IMR-90 (cell line): Measurements from ENCODE around the gene RAP2C. TPM values are rescaled to one million over a fixed set of nuclear protein-coding genes. Genes with fewer than 3 reads are reported as not detected.

Source experiments
- ATAC-seq: fragments of 200-7000 bp; cut with Tn5 transposase; 2 replicates; pipeline ENCODE4 v1.9.1; 2020; ENCODE audit warnings: low read depth, mild to moderate bottlenecking, moderate library complexity
- BruUV-seq: library from RNA; stranded (reverse); fragments of 400-500 nt; replicated peaks from 2 replicates; lab custom pipeline; 2021; lab: Mats Ljungman, UMichigan
- CTCF ChIA-PET: fragments of 300-600 bp; formaldehyde crosslinking; extraction: SDS; loops from one replicate; lab custom pipeline; 2021; ENCODE audit warnings: antibody characterized with exemption; lab: Yijun Ruan, JAX
- POLR2A ChIA-PET: fragments of 300-600 bp; sonication (Branson Sonifier 250); formaldehyde crosslinking; loops from one replicate; lab custom pipeline; 2022; ENCODE audit warnings: antibody characterized with exemption; ENCODE audit not compliant: unreplicated experiment; lab: Charles Lee
- DNase-seq: peaks from one replicate; pipeline ENCODE4 v3.0.0; 2013
- H2AFZ ChIP-seq: replicated peaks from 2 replicates; pipeline ENCODE3; 2013; ENCODE audit warnings: low read length, mild to moderate bottlenecking; ENCODE audit not compliant: poor library complexity
- H2AK5ac ChIP-seq: 2 replicates; pipeline ENCODE4 v1.6.1; 2013; ENCODE audit warnings: low read depth, low read length, inconsistent platforms
- H2AK9ac ChIP-seq: replicated peaks from 2 replicates; pipeline ENCODE3; 2013; ENCODE audit warnings: mild to moderate bottlenecking, low read depth, low read length, moderate library complexity; ENCODE audit not compliant: poor library complexity
- H2BK120ac ChIP-seq: 2 replicates; pipeline ENCODE4 v1.6.1; 2013; ENCODE audit warnings: low read depth, low read length, inconsistent platforms
- H2BK15ac ChIP-seq: 3 replicates; pipeline ENCODE4 v1.6.1; 2013; ENCODE audit warnings: low read depth, low read length, inconsistent platforms
- H2BK20ac ChIP-seq: 2 replicates; pipeline ENCODE4 v1.6.1; 2013; ENCODE audit warnings: low read depth, mild to moderate bottlenecking, inconsistent platforms, low read length, moderate library complexity
- H2BK5ac ChIP-seq: 2 replicates; pipeline ENCODE4 v1.6.1; 2013; ENCODE audit warnings: mild to moderate bottlenecking, low read depth, low read length, inconsistent platforms; ENCODE audit not compliant: poor library complexity, severe bottlenecking
- H3K14ac ChIP-seq: replicated peaks from 2 replicates; pipeline ENCODE4 v1.6.1; 2013; ENCODE audit warnings: low read depth, low read length, inconsistent platforms
- H3K18ac ChIP-seq: 2 replicates; pipeline ENCODE4 v1.6.1; 2013; ENCODE audit warnings: low read depth, low read length, control low read depth
- H3K23ac ChIP-seq: 2 replicates; pipeline ENCODE4 v1.6.1; 2013; ENCODE audit warnings: low read depth, low read length, inconsistent platforms
- H3K27ac ChIP-seq: 2 replicates; pipeline ENCODE4 v1.5.1; 2013; ENCODE audit warnings: mild to moderate bottlenecking, control low read depth, low read length; ENCODE audit not compliant: insufficient read depth
- H3K27me3 ChIP-seq: 2 replicates; pipeline ENCODE4 v1.6.1; 2013; ENCODE audit warnings: low read length; ENCODE audit not compliant: control insufficient read depth, insufficient read depth
- H3K36me3 ChIP-seq: 2 replicates; pipeline ENCODE4 v1.6.1; 2013; ENCODE audit warnings: low read length, mixed read lengths; ENCODE audit not compliant: control insufficient read depth, insufficient read depth
- H3K4ac ChIP-seq: 2 replicates; pipeline ENCODE4 v1.6.1; 2013; ENCODE audit warnings: low read depth, low read length, inconsistent platforms
- H3K4me1 ChIP-seq: 2 replicates; pipeline ENCODE4 v1.6.1; 2013; ENCODE audit warnings: low read length, mixed read lengths; ENCODE audit not compliant: control insufficient read depth, insufficient read depth
- H3K4me2 ChIP-seq: 2 replicates; pipeline ENCODE4 v1.6.1; 2013; ENCODE audit warnings: low read depth, mild to moderate bottlenecking, control low read depth, low read length, moderate library complexity
- H3K4me3 ChIP-seq: 2 replicates; pipeline ENCODE4 v1.5.1; 2013; ENCODE audit warnings: low read depth, mild to moderate bottlenecking, control low read depth, low read length, moderate library complexity; ENCODE audit not compliant: insufficient read depth
- H3K56ac ChIP-seq: 2 replicates; pipeline ENCODE4 v1.6.1; 2013; ENCODE audit warnings: low read length, inconsistent platforms; ENCODE audit not compliant: insufficient read depth; ENCODE audit errors: extremely low read depth
- H3K79me1 ChIP-seq, 2 experiments: 2 replicates each; pipeline ENCODE4 v1.6.1; 2013; ENCODE audit warnings: low read length in 2 of 2, inconsistent platforms in 1 of 2, low read depth in 1 of 2
- H3K9ac ChIP-seq: 2 replicates; pipeline ENCODE4 v1.6.1; 2013; ENCODE audit warnings: low read depth, low read length, control low read depth
- H3K9me1 ChIP-seq: 2 replicates; pipeline ENCODE4 v1.6.1; 2013; ENCODE audit warnings: low read length, inconsistent platforms; ENCODE audit not compliant: insufficient read depth
- H3K9me3 ChIP-seq: 2 replicates; pipeline ENCODE4 v1.6.1; 2013; ENCODE audit warnings: low read length; ENCODE audit not compliant: control insufficient read depth, insufficient read depth
- H4K20me1 ChIP-seq: 2 replicates; pipeline ENCODE4 v1.6.1; 2013; ENCODE audit warnings: low read length, inconsistent platforms; ENCODE audit not compliant: insufficient read depth
- H4K5ac ChIP-seq: 2 replicates; pipeline ENCODE4 v1.6.1; 2013; ENCODE audit warnings: mild to moderate bottlenecking, low read depth, low read length, control low read depth
- H4K8ac ChIP-seq, 2 experiments: 2 replicates each; pipeline ENCODE4 v1.6.1; 2013; ENCODE audit warnings: low read depth in 2 of 2, low read length in 2 of 2, control low read depth in 1 of 2, inconsistent platforms in 1 of 2
- H4K91ac ChIP-seq: 2 replicates; pipeline ENCODE4 v1.6.1; 2013; ENCODE audit warnings: low read depth, low read length, inconsistent platforms; ENCODE audit not compliant: insufficient read depth
- RAD21 ChIP-seq: IDR thresholded peaks from 2 replicates; pipeline ENCODE4 v1.6.1; 2012; ENCODE audit warnings: low read length, improper control_type of control experiment
- WGBS, 2 experiments: methylation state at CpG; one replicate each; pipeline versions ENCODE4 v1.1.5 to v1.1.7; 2013; ENCODE audit warnings: missing lambda C conversion rate in 2 of 2; ENCODE audit not compliant: insufficient read length in 1 of 2; ENCODE audit errors: extremely low coverage in 2 of 2; 5-methylcytosine and 5-hydroxymethylcytosine counted together
- dilution Hi-C: fragments of 300-500 bp; cut with HindIII; formaldehyde crosslinking; loops from one replicate; pipeline ENCODE4 v1.14.3; 2018; ENCODE audit warnings: low sequenced_read_pairs; ENCODE audit not compliant: unreplicated experiment
- in situ Hi-C: fragments of 300-500 bp; cut with MboI; formaldehyde crosslinking; loops from 3 replicates; pipeline ENCODE4 v1.14.3; 2019; ENCODE audit warnings: low sequenced_read_pairs, inconsistent platforms, mixed read lengths
- intact Hi-C: fragments of 100-400 bp; cut with micrococcal nuclease; formaldehyde crosslinking; loops from 2 replicates; pipeline ENCODE4 v1.10.0; 2022
- polyA plus RNA-seq, 3 experiments: library from polyadenylated mRNA; depleted of rRNA; stranded (reverse); fragments of >200 nt; gene quantifications; 2 replicates each; pipeline ENCODE4 v1.2.3, GENCODE V29; 2012; ENCODE audit warnings: low replicate concordance in 1 of 3
- total RNA-seq: library from RNA; depleted of rRNA; stranded (reverse); fragments of >200 nt; gene quantifications from 2 replicates; pipeline ENCODE4 v1.2.3, GENCODE V29; 2012

Gene RAP2C
- total and polyA plus RNA-seq, 2 of the 4 experiments (the other 2 are of a cell fraction): 7.6 to 24.9 TPM

- no peaks in the 10 kb centered on the region for H3K4me1 ChIP-seq
- no peak overlapping the region for H2BK5ac ChIP-seq
- no peak overlapping the region for H2BK120ac ChIP-seq
- no peak overlapping the region for H2AFZ ChIP-seq
- no peak overlapping the region for H2BK20ac ChIP-seq
- no peak overlapping the region for H3K9ac ChIP-seq
- no peaks in the 10 kb centered on the region for H3K79me1 ChIP-seq
- H3K23ac ChIP-seq: no peak overlapping the region
- H3K4ac ChIP-seq: no peak overlapping the region
- no peak overlapping the region for H3K14ac ChIP-seq
- no peak overlapping the region for H3K4me2 ChIP-seq
- no peak for TF ChIP-seq RAD21
- peaks cover 11% of the 10 kb centered on the region for H3K27me3 ChIP-seq
- no peaks in the 10 kb centered on the region for H3K36me3 ChIP-seq
- no peak overlapping the region for H3K56ac ChIP-seq
- H2AK9ac ChIP-seq: no peak overlapping the region
- dilution Hi-C loops: no loop called here
- no peak overlapping the region for H4K5ac ChIP-seq
- DNase-seq (no peak), ATAC-seq (no peak)
- in situ Hi-C loops: no loop called here
- H4K8ac ChIP-seq: no peak overlapping the region
- H3K4me3 ChIP-seq: no peak overlapping the region
- no peak overlapping the region for H3K18ac ChIP-seq
- H4K20me1 ChIP-seq: no peaks in the 10 kb centered on the region
- H2AK5ac ChIP-seq: no peak overlapping the region
- H3K27ac ChIP-seq: no peak overlapping the region
- no peak overlapping the region for H2BK15ac ChIP-seq
- no peaks in the 10 kb centered on the region for H3K9me3 ChIP-seq
- BruUV-seq: no TSS peak
- no CpG with 5 or more reads among the region's 4 CpGs for WGBS, 2 experiments
- no peaks in the 10 kb centered on the region for H3K9me1 ChIP-seq
- ChIA-PET CTCF (no interaction called here), POLR2A (no interaction called here)
- no peak overlapping the region for H4K91ac ChIP-seq
- intact Hi-C loops: no loop called here
Observed at GRCh38 chrX:132184871-132185270, 34.4 kb downstream of the RAP2C start.
